HepG2 (cell line): ENCODE data around the gene ADAMTS13. TPM values are rescaled to one million over a fixed set of nuclear protein-coding genes. Genes with fewer than 3 reads are reported as not detected.

Source experiments
- ATAC-seq: fragments of 200-7000 bp; cut with Tn5 transposase; 3 replicates; pipeline ENCODE4 v1.9.1; 2020; ENCODE audit warnings: mild to moderate bottlenecking, moderate library complexity
- BruUV-seq: library from RNA; stranded (reverse); fragments of 400-500 nt; replicated peaks from 2 replicates; lab custom pipeline; 2021; lab: Mats Ljungman, UMichigan
- CTCF ChIA-PET: fragments of 300-600 bp; formaldehyde crosslinking; extraction: SDS; loops from one replicate; lab custom pipeline; 2021; ENCODE audit warnings: low total read pairs, inconsistent platforms, low intra/inter-chr PET ratio; lab: Yijun Ruan, JAX
- POLR2A ChIA-PET: fragments of 350-600 bp; sonication (Branson Sonifier 250); formaldehyde crosslinking; loops from one replicate; lab custom pipeline; 2020; ENCODE audit warnings: antibody characterized with exemption, inconsistent platforms; lab: Yijun Ruan, JAX
- DNase-seq: peaks from one replicate; pipeline ENCODE4 v3.0.0-alpha.2; 2015; ENCODE audit warnings: low spot score
- FAIRE-seq: peaks from 3 replicates; lab custom pipeline; 2011; peaks lifted over from hg19 to GRCh38; lab: Jason Lieb, UNC
- H2AFZ ChIP-seq: one replicate; pipeline ENCODE4 v1.6.1; 2011; ENCODE audit warnings: low read length, inconsistent platforms
- H3K27ac ChIP-seq: fragments of 300-600 bp; 3 replicates; pipeline ENCODE4 v1.8.0; 2011; ENCODE audit warnings: mixed run types, mild to moderate bottlenecking, mixed read lengths, low read length, inconsistent platforms; ENCODE audit not compliant: insufficient read depth; ENCODE audit errors: extremely low read length
- H3K27me3 ChIP-seq, 2 experiments: fragments of 200-600 bp in 1 of 2; 2 replicates in 1 of 2; 3 replicates in 1 of 2; pipeline versions ENCODE4 v1.6.0 to v1.8.0; 2011; ENCODE audit warnings: low read length in 2 of 2, mild to moderate bottlenecking in 2 of 2, moderate library complexity in 2 of 2, inconsistent platforms in 1 of 2; ENCODE audit not compliant: insufficient read depth in 2 of 2, control insufficient read depth in 1 of 2
- H3K36me3 ChIP-seq, 2 experiments: fragments of 200-600 bp in 1 of 2; replicated peaks in 1 of 2; 2 replicates in 1 of 2; 3 replicates in 1 of 2; pipeline versions ENCODE4 v1.5.1 to v1.8.0; 2011; ENCODE audit warnings: low read length in 2 of 2, inconsistent platforms in 1 of 2; ENCODE audit not compliant: insufficient read depth in 2 of 2, control insufficient read depth in 1 of 2
- H3K4me1 ChIP-seq: 2 replicates; pipeline ENCODE4 v1.5.1; 2012; ENCODE audit warnings: low read length, inconsistent platforms; ENCODE audit not compliant: insufficient read depth
- H3K4me2 ChIP-seq: 2 replicates; pipeline ENCODE4 v1.6.0; 2011; ENCODE audit warnings: low read depth, low read length, inconsistent platforms
- H3K4me3 ChIP-seq, 3 experiments: fragments of 200-600 bp in 1 of 3; sonication (generic), shearing (Covaris generic) in 1 of 3; replicated peaks in 1 of 3; 2 replicates each; pipeline ENCODE4 v1.5.1; 2011 to 2016; ENCODE audit warnings: low read length in 3 of 3, inconsistent platforms in 2 of 3, low read depth in 2 of 3, mild to moderate bottlenecking in 2 of 3, control low read depth in 1 of 3, mixed read lengths in 1 of 3; ENCODE audit not compliant: insufficient read depth in 1 of 3
- H3K79me2 ChIP-seq: one replicate; pipeline ENCODE4 v1.6.1; 2011; ENCODE audit warnings: low read length, inconsistent platforms; ENCODE audit not compliant: insufficient read depth
- H3K9ac ChIP-seq: 2 replicates; pipeline ENCODE4 v1.6.0; 2011; ENCODE audit warnings: mild to moderate bottlenecking, low read depth, low read length, inconsistent platforms; ENCODE audit not compliant: insufficient read depth
- H3K9me3 ChIP-seq: 2 replicates; pipeline ENCODE4 v1.5.1; 2012; ENCODE audit warnings: mild to moderate bottlenecking, low read length
- H4K20me1 ChIP-seq: 2 replicates; pipeline ENCODE4 v1.6.0; 2011; ENCODE audit warnings: inconsistent platforms, mild to moderate bottlenecking, low read length, moderate library complexity; ENCODE audit not compliant: insufficient read depth
- AKNA ChIP-seq: sonication (generic); formaldehyde crosslinking; IDR thresholded peaks from 2 replicates; pipeline ENCODE4 v1.4.0; 2020; ENCODE audit warnings: missing genetic modification reagents, borderline replicate concordance
- HIVEP1 ChIP-seq: sonication (generic); formaldehyde crosslinking; IDR thresholded peaks from 2 replicates; pipeline ENCODE4 v1.4.0; 2020; ENCODE audit warnings: mild to moderate bottlenecking, missing genetic modification reagents
- MXD4 ChIP-seq: IDR thresholded peaks from 2 replicates; pipeline ENCODE4 v1.6.1; 2016; ENCODE audit warnings: mild to moderate bottlenecking, missing biosample characterization, missing genetic modification reagents
- PAXIP1 ChIP-seq: sonication (generic); formaldehyde crosslinking; conservative IDR thresholded peaks from 2 replicates; pipeline ENCODE4 v1.4.0; 2020; ENCODE audit warnings: mild to moderate bottlenecking, missing genetic modification reagents, moderate library complexity
- PHF5A ChIP-seq: IDR thresholded peaks from one replicate; pipeline ENCODE4 v1.6.1; 2018; ENCODE audit warnings: low read depth, missing genetic modification reagents; ENCODE audit not compliant: unreplicated experiment
- SALL1 ChIP-seq: sonication (generic); formaldehyde crosslinking; IDR thresholded peaks from 2 replicates; pipeline ENCODE4 v1.8.0; 2022; ENCODE audit warnings: mild to moderate bottlenecking, missing genetic modification reagents
- SRF ChIP-seq: IDR thresholded peaks from 2 replicates; pipeline ENCODE4 v1.6.1; 2011; ENCODE audit warnings: mild to moderate bottlenecking, low read depth, low read length, moderate library complexity
- TCF7 ChIP-seq: sonication (generic); IDR thresholded peaks from 2 replicates; pipeline ENCODE4 v1.6.1; 2016; ENCODE audit warnings: antibody characterized with exemption, low read depth
- ZBTB39 ChIP-seq: sonication (generic); formaldehyde crosslinking; IDR thresholded peaks from 2 replicates; pipeline ENCODE4 v1.5.0; 2020; ENCODE audit warnings: missing genetic modification reagents
- ZNF24 ChIP-seq: fragments of 450-650 bp; IDR thresholded peaks from 2 replicates; pipeline ENCODE4 v1.6.1; 2017; ENCODE audit warnings: antibody characterized with exemption, mild to moderate bottlenecking
- WGBS: methylation state at CpG from one replicate; pipeline ENCODE4 v1.1.6; 2017; ENCODE audit warnings: low lambda C conversion rate; 5-methylcytosine and 5-hydroxymethylcytosine counted together
- in situ Hi-C: cut with HindIII; loops from 2 replicates; pipeline ENCODE4 v1.10.0; 2017; ENCODE audit warnings: low pct_unique_long_range_greater_than_20kb; ENCODE audit not compliant: extremely low pct_ligation_motif_present
- intact Hi-C: fragments of 100-400 bp; cut with micrococcal nuclease; formaldehyde crosslinking; loops from one replicate; pipeline ENCODE4 v1.10.0; 2022; ENCODE audit not compliant: unreplicated experiment
- polyA plus RNA-seq, 8 experiments: library from polyadenylated mRNA; depleted of rRNA in 3 of 8; stranded (reverse) in 7 of 8; unstranded in 1 of 8; fragments of >200 nt; fragmentation: Illumina TruSeq in 4 of 8; extraction: Trizol in 4 of 8; gene quantifications; 2 replicates each; pipeline versions ENCODE4 v1.2.1 to v1.2.3, GENCODE V29; 2011 to 2016; ENCODE audit warnings: low read depth in 4 of 8, missing spikeins in 1 of 8, mixed read lengths in 1 of 8; ENCODE audit not compliant: insufficient read depth in 1 of 8
- total RNA-seq, 5 experiments: library from RNA; depleted of rRNA; stranded (reverse); fragments of >200 nt; fragmentation: Illumina TruSeq; extraction: Trizol; gene quantifications; 2 replicates each; pipeline ENCODE4 v1.2.3, GENCODE V29; 2016; ENCODE audit warnings: low read depth in 1 of 5

ADAMTS13 gene
- total and polyA plus RNA-seq, 2 of the 13 experiments (the other 11 are each of a cell fraction or from before 2014, with no cell fraction given) = 0.91 to 4.5 TPM

- WGBS = 0% methylated on average over 21 of the region's 120 CpGs
- Histone ChIP-seq H2AFZ (no peak within 1 kb of the TSS), H3K4me1 (peaks cover 70% of the 10 kb centered on the region), H3K9ac (peak within 1 kb of the TSS; percentile 99), H4K20me1 (peaks cover 41% of the 10 kb centered on the region), H3K4me2 (peak within 1 kb of the TSS; percentile 87), H3K36me3 (peaks cover 6 to 24% of the 10 kb centered on the region in 2 experiments; a peak in 4 of 5 replicates), H3K27me3 (no peaks in the 10 kb centered on the region), H3K9me3 (no peaks in the 10 kb centered on the region), H3K4me3 (peak within 1 kb of the TSS; percentile 72 to 86 (median 76)), H3K27ac (peak within 1 kb of the TSS; percentile 97), H3K79me2 (peaks cover 45% of the 10 kb centered on the region)
- no peak for FAIRE-seq
- BruUV-seq = no TSS peak
- DNase-seq = peak; percentile 86
- peak; percentile 87 for ATAC-seq
- CTCF ChIA-PET = no interaction called here
- intact Hi-C loops (no loop called here), in situ Hi-C loops (no loop called here)
- POLR2A ChIA-PET = interaction anchor here (0.9 to 2.0 kb wide), 12 partner anchors 9 to 103 kb away, joined by 3 to 13 read pairs (median 5); partner anchors contain the start of genes CACFD1, MED22, RPL7A and SLC2A6
- no peak for TF ChIP-seq ZNF24
- TF ChIP-seq TCF7 = peak; percentile 29; the same call in 1 of the 2 replicates
- TF ChIP-seq AKNA (CRISPR knock-in tag) = no peak
- TF ChIP-seq PHF5A (CRISPR knock-in tag) = peak; percentile 33
- TF ChIP-seq PAXIP1 (CRISPR knock-in tag) = peak; percentile 30; the same call in 1 of the 2 replicates
- 0 out of 2 replicates have a peak, but pooled peaks have one; percentile 12 for TF ChIP-seq ZBTB39 (CRISPR knock-in tag)
- TF ChIP-seq HIVEP1 (CRISPR knock-in tag) = peak; percentile 28; the same call in 1 of the 2 replicates
- TF ChIP-seq SRF = peak; percentile 38; the same call in 1 of the 2 replicates
- TF ChIP-seq MXD4 (CRISPR knock-in tag) = peak; percentile 56; the same call in 1 of the 2 replicates
- TF ChIP-seq SALL1 (CRISPR knock-in tag) = peak; percentile 80
Observed at GRCh38 chr9:133375724-133376654, 46.2 kb upstream of the ADAMTS13 start, which contains the start of the genes STKLD1 and SURF4. TSS of gene STKLD1 (plus strand) at chr9:133376366. CDS start at chr9:133376474, 108 bp downstream. TSS of gene SURF4 (minus strand) at chr9:133376060. CDS start at chr9:133375969, 91 bp downstream.
